Heart left ventricle (tissue), 16 donors: ENCODE data around the gene UBASH3A. TPM values are rescaled to one million over a fixed set of nuclear protein-coding genes. Genes with fewer than 3 reads are reported as not detected.

Experiments
- ATAC-seq, 4 donors: fragments of 200-7000 bp; cut with Tn5 transposase; one replicate each; pipeline ENCODE4 v1.9.1; 2020 to 2022; ENCODE audit warnings: moderate library complexity in 4 of 4, mild to moderate bottlenecking in 3 of 4, moderate number of reproducible peaks in 1 of 4
- DNase-seq, 5 donors: peaks; one replicate each; pipeline ENCODE4 v3.0.0-alpha.2; 2020
- H3K27ac ChIP-seq, 12 donors: fragments of 200-600 bp; sonication (generic) in 4 of 12; one replicate each; pipeline versions ENCODE4 v1.5.0 to v1.8.0; 2016 to 2022; ENCODE audit warnings: mild to moderate bottlenecking in 2 of 12
- H3K27me3 ChIP-seq, 9 donors: fragments of 200-600 bp; sonication (generic) in 2 of 9; one replicate each; pipeline versions ENCODE4 v1.5.1 to v1.8.0; 2016 to 2022; ENCODE audit warnings: mild to moderate bottlenecking in 3 of 9
- H3K36me3 ChIP-seq, 9 donors: fragments of 200-600 bp; sonication (generic) in 2 of 9; one replicate each; pipeline versions ENCODE4 v1.5.0 to v1.8.0; 2018 to 2022; ENCODE audit warnings: mild to moderate bottlenecking in 2 of 9
- H3K4me1 ChIP-seq, 12 donors: fragments of 200-600 bp; sonication (generic) in 4 of 12; one replicate each; pipeline versions ENCODE4 v1.5.0 to v1.8.0; 2016 to 2022; ENCODE audit warnings: mild to moderate bottlenecking in 3 of 12
- H3K4me3 ChIP-seq, 12 donors: fragments of 200-600 bp; sonication (generic) in 4 of 12; one replicate each; pipeline versions ENCODE4 v1.5.0 to v1.8.0; 2017 to 2022; ENCODE audit warnings: mild to moderate bottlenecking in 9 of 12, moderate library complexity in 4 of 12
- H3K9me3 ChIP-seq, 12 donors: fragments of 200-600 bp; sonication (generic) in 4 of 12; one replicate each; pipeline versions ENCODE4 v1.5.0 to v1.8.0; 2016 to 2022; ENCODE audit warnings: mild to moderate bottlenecking in 1 of 12
- POLR2A ChIP-seq, 2 donors: fragments of 450-650 bp; IDR thresholded peaks; one replicate each; pipeline ENCODE4 v1.6.1; 2017; ENCODE audit warnings: antibody characterized with exemption in 2 of 2, mild to moderate bottlenecking in 2 of 2, moderate library complexity in 2 of 2
- WGBS, 4 donors: extraction: QIAGEN DNeasy Blood & Tissue Kit in 2 of 4; methylation state at CpG; one replicate each; pipeline versions ENCODE4 v1.1.5 to v1.1.7; 2013 to 2018; 5-methylcytosine and 5-hydroxymethylcytosine counted together
- intact Hi-C, 10 donors: fragments of 100-400 bp; cut with DNase I; formaldehyde crosslinking; loops; one replicate each; pipeline versions ENCODE4 v1.11.1 to v1.14.2; 2022
- polyA plus RNA-seq, 2 donors: library from polyadenylated mRNA; stranded (reverse); fragments of 200-250 nt; gene quantifications; one replicate each; pipeline ENCODE4 v1.2.3, GENCODE V29; 2013
- total RNA-seq, 9 donors: library from RNA; depleted of rRNA in 2 of 9; stranded (reverse); fragments of >200 nt in 2 of 9; fragmentation: NEBNext Ultra II Directional in 3 of 9; extraction: Animal tissue kit (Norgen Biotek cat#: 25700) in 3 of 9; gene quantifications; one replicate each; pipeline versions ENCODE4 v1.1.0 to v1.2.4, GENCODE V29; 2016 to 2023
- TF ChIP-seq, protein P1 (sequence below), 12 donors: fragments of 200-600 bp; sonication (generic) in 4 of 12; IDR thresholded peaks; one replicate each; pipeline versions ENCODE4 v1.5.0 to v1.8.0; 2018 to 2022; ENCODE audit warnings: antibody characterized with exemption in 12 of 12, mild to moderate bottlenecking in 5 of 12
- donor health status: ischemic (EF 13 %, LVEDD 7.1; RV severe dilation, severe dysfunction).
- donor health status: healthy with polysubstance abuse.
- donor health status: DM: no; HTN: yes; CAD: no.
- donor health status: DM: no; HTN: no; CAD: no.
- donor health status: ischemic (EF 25% LVEDD 6.9; RV normal size, moderate dysfunction).
- donor health status: ischemic (EF 25% LVEDD 5.7; RV mildly dilated, moderate dysfunction).
- donor health status: healthy.
- donor health status: DM: yes; HTN: yes; CAD: no.
- donor health status: ischemic (EF 35%, LVEDD 5.7; RV mildly dilated, moderate dysfunction).
- donor health status: nonischemic (EF 11% LVEDD 7.7; RV severe dilation, severe dysfunction).
- donor health status: DM: yes; HTN: yes; CAD: no.
- donor health status: PGD.
- donor health status: ischemic (EF 29% LVEDD 5.4; RV normal size, mild dysfunction).
- donor health status: nonischemic (EF 23%, LVEDD 6.1; RV moderate dilation, normal function).

The UBASH3A gene
- total and polyA plus RNA-seq, 11 donors, result 0.04 to 2.4 (median 0.47) TPM; not detected in 7

DNA sequence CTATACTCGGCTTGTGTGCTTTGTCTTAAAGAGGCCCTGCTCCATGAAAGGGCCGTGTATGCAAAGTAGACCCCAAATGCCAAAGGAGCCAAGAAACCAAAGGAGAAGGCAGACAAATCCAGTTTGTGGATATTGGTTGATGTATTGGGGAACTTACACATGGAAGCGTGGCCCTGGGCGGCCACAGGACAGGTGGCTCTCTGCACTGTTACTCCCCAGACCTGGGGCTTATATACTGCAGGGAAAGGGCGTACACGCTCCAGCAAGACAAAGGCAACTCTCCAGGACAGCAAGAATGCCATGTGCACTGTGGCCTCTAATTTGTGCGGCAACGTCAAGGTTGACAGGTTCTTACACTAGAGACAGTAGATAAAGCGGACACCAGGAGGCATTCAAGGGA is 67.5 kb downstream of the UBASH3A start:
- DNase-seq, result no peak

DNA sequence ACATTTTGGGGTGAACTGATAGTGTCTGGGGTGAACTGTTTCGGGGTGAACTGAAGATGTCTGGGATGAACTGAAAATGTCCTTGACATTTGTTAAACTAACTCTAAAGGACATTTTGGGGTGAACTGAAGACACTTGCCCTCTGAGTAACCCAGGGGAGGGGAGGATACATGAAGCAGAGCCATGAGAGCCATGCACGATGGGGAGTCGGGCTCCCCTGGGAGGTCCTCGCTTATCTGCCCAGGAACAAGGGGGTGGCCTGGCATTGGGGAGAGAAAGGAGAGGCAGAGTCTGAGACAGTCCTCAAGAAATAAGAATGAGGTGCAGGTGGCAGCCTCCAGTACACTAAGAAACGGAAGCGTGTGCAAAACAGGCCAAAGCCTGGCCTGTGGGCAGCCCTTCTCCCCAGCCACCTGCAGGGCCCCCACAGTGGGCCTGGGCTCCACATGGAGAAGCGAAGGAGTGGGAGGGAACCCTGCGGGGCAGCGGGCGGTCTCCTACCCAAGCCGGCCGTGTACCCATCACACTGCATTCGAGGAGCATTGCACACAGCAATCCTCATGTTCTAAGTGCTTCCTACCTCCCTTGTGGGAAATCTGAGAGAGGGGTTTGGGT is 68.1 kb downstream of the UBASH3A start:
- H3K4me1 ChIP-seq, result peaks cover 0 to 9% (median 0%) of the 10 kb centered on the region in 12 donors
- H3K9me3 ChIP-seq, result no peaks in the 10 kb centered on the region
- WGBS, 4 donors, result 87 to 92% (median 89%) methylated on average over 13 of the region's 13 CpGs
- H3K4me3 ChIP-seq, result no peak overlapping the region
- DNase-seq (no peak), ATAC-seq (no peak)
- no peaks in the 10 kb centered on the region for H3K36me3 ChIP-seq
- intact Hi-C loops, result no loop called here
- TF ChIP-seq, protein P1, sequence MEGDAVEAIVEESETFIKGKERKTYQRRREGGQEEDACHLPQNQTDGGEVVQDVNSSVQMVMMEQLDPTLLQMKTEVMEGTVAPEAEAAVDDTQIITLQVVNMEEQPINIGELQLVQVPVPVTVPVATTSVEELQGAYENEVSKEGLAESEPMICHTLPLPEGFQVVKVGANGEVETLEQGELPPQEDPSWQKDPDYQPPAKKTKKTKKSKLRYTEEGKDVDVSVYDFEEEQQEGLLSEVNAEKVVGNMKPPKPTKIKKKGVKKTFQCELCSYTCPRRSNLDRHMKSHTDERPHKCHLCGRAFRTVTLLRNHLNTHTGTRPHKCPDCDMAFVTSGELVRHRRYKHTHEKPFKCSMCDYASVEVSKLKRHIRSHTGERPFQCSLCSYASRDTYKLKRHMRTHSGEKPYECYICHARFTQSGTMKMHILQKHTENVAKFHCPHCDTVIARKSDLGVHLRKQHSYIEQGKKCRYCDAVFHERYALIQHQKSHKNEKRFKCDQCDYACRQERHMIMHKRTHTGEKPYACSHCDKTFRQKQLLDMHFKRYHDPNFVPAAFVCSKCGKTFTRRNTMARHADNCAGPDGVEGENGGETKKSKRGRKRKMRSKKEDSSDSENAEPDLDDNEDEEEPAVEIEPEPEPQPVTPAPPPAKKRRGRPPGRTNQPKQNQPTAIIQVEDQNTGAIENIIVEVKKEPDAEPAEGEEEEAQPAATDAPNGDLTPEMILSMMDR (IDR thresholded peaks at IDR 0.05), result no peak
- no peak for TF ChIP-seq POLR2A (IDR thresholded peaks at IDR 0.05)
- no peaks in the 10 kb centered on the region for H3K27me3 ChIP-seq
- no peak overlapping the region for H3K27ac ChIP-seq

More for the DNA sequence above, 67.5 kb downstream of the UBASH3A start:
- Histone ChIP-seq H3K27ac (no peak overlapping the region), H3K9me3 (no peaks in the 10 kb centered on the region), H3K4me3 (no peak overlapping the region), H3K27me3 (no peaks in the 10 kb centered on the region), H3K4me1 (peaks cover 0 to 10% (median 0%) of the 10 kb centered on the region in 12 donors), H3K36me3 (no peaks in the 10 kb centered on the region)
- intact Hi-C loops, result no loop called here
- no peak for TF ChIP-seq POLR2A (IDR thresholded peaks at IDR 0.05)
- TF ChIP-seq, protein P1 (IDR thresholded peaks at IDR 0.05), result no peak
- ATAC-seq, result no peak
- 88 to 92% (median 90%) methylated on average over 9 of the region's 9 CpGs for WGBS, 4 donors

DNA sequence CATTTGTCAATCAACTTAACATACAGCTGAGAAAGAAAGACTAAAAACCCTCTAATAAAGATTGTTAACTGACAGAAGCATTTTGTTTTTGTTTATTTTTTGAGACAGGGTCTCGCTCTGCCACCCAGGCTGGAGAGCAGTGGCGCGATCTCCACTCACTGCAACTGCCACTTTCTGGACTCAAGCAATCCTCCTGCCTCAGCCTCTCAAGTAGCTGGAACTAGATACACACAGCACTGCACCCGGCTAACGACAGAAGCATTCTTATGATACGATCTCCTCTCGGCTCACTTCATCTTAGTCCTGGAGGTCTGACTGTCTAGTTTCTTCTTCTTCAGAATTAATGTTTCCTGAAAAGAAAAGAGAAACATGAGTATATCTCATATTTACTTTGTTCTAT is 68.8 kb downstream of the UBASH3A start:
- Histone ChIP-seq H3K4me1 (peaks cover 0 to 3% (median 0%) of the 10 kb centered on the region in 12 donors), H3K27ac (no peak overlapping the region), H3K36me3 (no peaks in the 10 kb centered on the region), H3K9me3 (no peaks in the 10 kb centered on the region), H3K4me3 (no peak overlapping the region), H3K27me3 (no peaks in the 10 kb centered on the region)
- 75 to 93% (median 86%) methylated on average over 7 of the region's 7 CpGs for whole genome bisulfite sequencing, 4 donors
- DNase-seq (no peak), ATAC-seq (no peak)
- TF ChIP-seq POLR2A (IDR thresholded peaks at IDR 0.05), result no peak
- intact Hi-C loops, result no loop called here

DNA sequence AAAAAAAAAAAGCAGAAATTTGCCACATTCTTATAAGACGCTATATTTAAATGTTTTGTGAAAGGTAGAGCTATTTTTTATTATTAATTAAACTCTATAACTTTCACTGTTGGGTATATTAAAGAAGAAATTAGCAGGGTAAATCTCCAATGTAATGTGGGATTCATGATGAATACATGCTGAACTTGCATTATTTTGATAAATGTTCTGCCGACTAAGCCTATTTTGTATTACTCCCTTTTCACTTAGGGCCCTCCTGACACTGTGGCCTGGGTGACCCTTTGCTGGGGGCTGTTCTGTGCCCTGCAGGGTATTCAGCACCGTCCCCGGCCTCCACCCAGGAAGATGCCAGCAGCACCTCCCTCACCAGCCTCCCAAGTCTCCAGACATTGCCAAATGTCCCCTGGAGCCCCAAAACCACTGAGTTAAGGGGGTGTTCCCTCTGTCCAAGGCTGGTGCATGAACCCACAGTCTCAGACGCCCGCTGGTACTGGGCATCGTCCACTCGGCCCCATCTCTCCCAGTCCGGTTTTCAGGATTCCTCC is 69.9 kb downstream of the UBASH3A start:
- no peak for ATAC-seq

More for the DNA sequence above, 69.9 kb downstream of the UBASH3A start:
- TF ChIP-seq, protein P1 (IDR thresholded peaks at IDR 0.05), result no peak
- TF ChIP-seq POLR2A (IDR thresholded peaks at IDR 0.05), result no peak
- Histone ChIP-seq H3K9me3 (no peaks in the 10 kb centered on the region), H3K27ac (no peak overlapping the region), H3K27me3 (peaks cover 0 to 3% (median 0%) of the 10 kb centered on the region in 9 donors), H3K4me1 (no peaks in the 10 kb centered on the region), H3K36me3 (no peaks in the 10 kb centered on the region), H3K4me3 (no peak overlapping the region)
- 85 to 88% (median 87%) methylated on average over 9 of the region's 9 CpGs for WGBS, 4 donors
- intact Hi-C loops, result no loop called here
- DNase-seq, result no peak
